SK-N-SH (cell line): Measurements from ENCODE around the gene DNAJB1.

Experiments used
- EP300 ChIP-seq, 2 experiments: IDR thresholded peaks; 2 replicates each; pipeline versions ENCODE4 v1.4.0 to v1.6.1; 2012; ENCODE audit warnings: borderline replicate concordance in 1 of 2, low read depth in 1 of 2, low read length in 1 of 2
- EZH2phosphoT487 ChIP-seq: fragments of 200-600 bp; sonication (generic); IDR thresholded peaks from 2 replicates; pipeline ENCODE4 v1.6.1; 2017; ENCODE audit warnings: low read depth, mixed run types, mild to moderate bottlenecking, antibody characterized with exemption, moderate library complexity, borderline replicate concordance
- TF ChIP-seq, protein P1 (sequence below): fragments of 200-600 bp; sonication (generic); IDR thresholded peaks from 2 replicates; pipeline ENCODE4 v1.6.1; 2017; ENCODE audit warnings: antibody characterized with exemption, mild to moderate bottlenecking, moderate library complexity

GRCh38 chr19:14477418-14478112 is 40.6 kb downstream of the DNAJB1 start:
- no peak for TF ChIP-seq EP300 (IDR thresholded peaks at IDR 0.05; ENCODE audit: borderline replicate concordance in 1 of 2, low read depth in 1 of 2, low read length in 1 of 2)
- no peak for TF ChIP-seq EZH2phosphoT487
- TF ChIP-seq, protein P1, sequence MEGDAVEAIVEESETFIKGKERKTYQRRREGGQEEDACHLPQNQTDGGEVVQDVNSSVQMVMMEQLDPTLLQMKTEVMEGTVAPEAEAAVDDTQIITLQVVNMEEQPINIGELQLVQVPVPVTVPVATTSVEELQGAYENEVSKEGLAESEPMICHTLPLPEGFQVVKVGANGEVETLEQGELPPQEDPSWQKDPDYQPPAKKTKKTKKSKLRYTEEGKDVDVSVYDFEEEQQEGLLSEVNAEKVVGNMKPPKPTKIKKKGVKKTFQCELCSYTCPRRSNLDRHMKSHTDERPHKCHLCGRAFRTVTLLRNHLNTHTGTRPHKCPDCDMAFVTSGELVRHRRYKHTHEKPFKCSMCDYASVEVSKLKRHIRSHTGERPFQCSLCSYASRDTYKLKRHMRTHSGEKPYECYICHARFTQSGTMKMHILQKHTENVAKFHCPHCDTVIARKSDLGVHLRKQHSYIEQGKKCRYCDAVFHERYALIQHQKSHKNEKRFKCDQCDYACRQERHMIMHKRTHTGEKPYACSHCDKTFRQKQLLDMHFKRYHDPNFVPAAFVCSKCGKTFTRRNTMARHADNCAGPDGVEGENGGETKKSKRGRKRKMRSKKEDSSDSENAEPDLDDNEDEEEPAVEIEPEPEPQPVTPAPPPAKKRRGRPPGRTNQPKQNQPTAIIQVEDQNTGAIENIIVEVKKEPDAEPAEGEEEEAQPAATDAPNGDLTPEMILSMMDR: no peak
